HCT116 (cell line): ENCODE measurements around the gene MYO1B. TPM values are rescaled to one million over a fixed set of nuclear protein-coding genes. Genes with fewer than 3 reads are reported as not detected.
A peak's percentile ranks its signal among the peaks of the same experiment; 100 is the strongest.

Experiments
- ATAC-seq: fragments of 200-7000 bp; cut with Tn5 transposase; 2 replicates; pipeline ENCODE4 v1.9.1; 2020; ENCODE audit warnings: mild to moderate bottlenecking, moderate library complexity
- BruUV-seq: library from RNA; stranded (reverse); fragments of 400-500 nt; replicated peaks from 2 replicates; lab custom pipeline; 2021; lab: Mats Ljungman, UMichigan
- CTCF ChIA-PET: fragments of 300-600 bp; sonication (Branson Sonifier 250); formaldehyde crosslinking; loops from one replicate; lab custom pipeline; 2021; ENCODE audit warnings: antibody characterized with exemption; lab: Charles Lee
- POLR2A ChIA-PET: fragments of 300-600, 350-600 bp; sonication (Branson Sonifier 250); formaldehyde crosslinking; loops from one replicate; lab custom pipeline; 2021; ENCODE audit warnings: antibody characterized with exemption; lab: Charles Lee
- RAD21 ChIA-PET, 2 experiments: fragments of 300-600 bp; sonication (Branson Sonifier 250); formaldehyde crosslinking; loops; one replicate each; lab custom pipeline; 2023; ENCODE audit warnings: low total read pairs in 2 of 2; ENCODE audit not compliant: uncharacterized antibody in 2 of 2, unreplicated experiment in 2 of 2, low non-redundant PET in 1 of 2; lab: Charles Lee
- DNase-seq: peaks from one replicate; pipeline ENCODE4 v3.0.0-alpha.2; 2010; ENCODE audit warnings: low read depth, low spot score
- H2AFZ ChIP-seq: fragments of 200-600 bp; shearing (Covaris generic), sonication (generic); 2 replicates; pipeline ENCODE4 v1.6.1; 2017; ENCODE audit warnings: low read depth, mixed run types, mixed read lengths, antibody characterized with exemption, low read length; ENCODE audit not compliant: poor library complexity, severe bottlenecking
- H3K27ac ChIP-seq: 2 replicates; pipeline ENCODE4 v1.5.1; 2012; ENCODE audit warnings: low read depth, low read length
- H3K27me3 ChIP-seq: fragments of 200-600 bp; sonication (generic); 2 replicates; pipeline ENCODE4 v1.6.1; 2016; ENCODE audit warnings: mixed run types, low read length, mixed read lengths; ENCODE audit not compliant: insufficient read depth
- H3K36me3 ChIP-seq, 2 experiments: fragments of 200-500 bp in 1 of 2; fragments of 200-600 bp in 1 of 2; sonication (Bioruptor generic) in 1 of 2; sonication (generic) in 1 of 2; 2 replicates each; pipeline versions ENCODE4 v1.5.1 to v1.6.1; 2014 to 2016; ENCODE audit warnings: low read length in 2 of 2, inconsistent platforms in 1 of 2, mixed read lengths in 1 of 2, mixed run types in 1 of 2; ENCODE audit not compliant: insufficient read depth in 2 of 2, control insufficient read depth in 1 of 2
- H3K4me1 ChIP-seq, 2 experiments: fragments of 200-600 bp in 1 of 2; sonication (generic) in 1 of 2; 2 replicates each; pipeline versions ENCODE4 v1.5.1 to v1.6.1; 2012 to 2017; ENCODE audit warnings: low read length in 2 of 2, inconsistent platforms in 1 of 2, mild to moderate bottlenecking in 1 of 2, mixed read lengths in 1 of 2, mixed run types in 1 of 2, moderate library complexity in 1 of 2; ENCODE audit not compliant: insufficient read depth in 2 of 2, control insufficient read depth in 1 of 2
- H3K4me2 ChIP-seq: fragments of 200-600 bp; sonication (generic); 2 replicates; pipeline ENCODE4 v1.6.1; 2017; ENCODE audit warnings: mixed run types, low read length, mixed read lengths
- H3K4me3 ChIP-seq, 2 experiments: fragments of 200-600 bp in 1 of 2; sonication (generic) in 1 of 2; replicated peaks in 1 of 2; 2 replicates each; pipeline ENCODE4 v1.5.1; 2011 to 2016; ENCODE audit warnings: low read length in 2 of 2, control low read depth in 1 of 2, low read depth in 1 of 2, mild to moderate bottlenecking in 1 of 2, mixed read lengths in 1 of 2, mixed run types in 1 of 2
- H3K79me2 ChIP-seq: fragments of 200-600 bp; sonication (generic); 2 replicates; pipeline ENCODE4 v1.6.1; 2017; ENCODE audit warnings: mild to moderate bottlenecking, mixed run types, low read length, moderate library complexity, mixed read lengths; ENCODE audit not compliant: insufficient read depth
- H3K9ac ChIP-seq: fragments of 200-600 bp; sonication (generic); 2 replicates; pipeline ENCODE4 v1.6.1; 2016; ENCODE audit warnings: low read length, mixed read lengths
- H3K9me2 ChIP-seq: fragments of 200-600 bp; sonication (generic), shearing (Covaris generic); 2 replicates; pipeline ENCODE4 v1.6.1; 2017; ENCODE audit warnings: mixed run types, mild to moderate bottlenecking, moderate library complexity; ENCODE audit not compliant: insufficient read depth
- H3K9me3 ChIP-seq, 2 experiments: fragments of 200-500 bp in 1 of 2; fragments of 200-600 bp in 1 of 2; sonication (Bioruptor generic) in 1 of 2; sonication (generic) in 1 of 2; 2 replicates each; pipeline ENCODE4 v1.6.1; 2014 to 2017; ENCODE audit warnings: low read length in 2 of 2, mixed read lengths in 2 of 2, inconsistent platforms in 1 of 2, low read depth in 1 of 2, mild to moderate bottlenecking in 1 of 2, mixed run types in 1 of 2, moderate library complexity in 1 of 2; ENCODE audit not compliant: control insufficient read depth in 1 of 2, insufficient read depth in 1 of 2
- H4K20me1 ChIP-seq: fragments of 200-600 bp; sonication (generic), shearing (Covaris generic); 2 replicates; pipeline ENCODE4 v1.6.1; 2017; ENCODE audit warnings: mixed run types, mild to moderate bottlenecking, moderate library complexity; ENCODE audit not compliant: insufficient read depth
- CEBPB ChIP-seq: IDR thresholded peaks from 2 replicates; pipeline ENCODE4 v1.6.1; 2012; ENCODE audit warnings: low read depth
- EGR1 ChIP-seq: IDR thresholded peaks from 2 replicates; pipeline ENCODE4 v1.6.1; 2012; ENCODE audit warnings: low read depth
- ELF1 ChIP-seq: IDR thresholded peaks from 2 replicates; pipeline ENCODE4 v1.6.1; 2012; ENCODE audit warnings: low read depth, borderline replicate concordance
- EZH2 ChIP-seq: fragments of 200-600 bp; sonication (generic); IDR thresholded peaks from 2 replicates; pipeline ENCODE4 v1.6.1; 2017; ENCODE audit warnings: antibody characterized with exemption, mixed run types
- EZH2phosphoT487 ChIP-seq: fragments of 200-600 bp; IDR thresholded peaks from 2 replicates; pipeline ENCODE4 v1.6.1; 2018; ENCODE audit warnings: antibody characterized with exemption, borderline replicate concordance
- JUND ChIP-seq: IDR thresholded peaks from 2 replicates; pipeline ENCODE4 v1.6.1; 2012
- POLR2AphosphoS5 ChIP-seq: IDR thresholded peaks from 2 replicates; pipeline ENCODE4 v1.6.1; 2011; ENCODE audit warnings: mild to moderate bottlenecking, low read depth, low read length, moderate library complexity
- RAD21 ChIP-seq: IDR thresholded peaks from 2 replicates; pipeline ENCODE4 v1.6.1; 2012; ENCODE audit warnings: low read depth, mild to moderate bottlenecking
- REST ChIP-seq: IDR thresholded peaks from 2 replicates; pipeline ENCODE4 v1.6.1; 2012; ENCODE audit warnings: low read depth
- SIN3A ChIP-seq: IDR thresholded peaks from 2 replicates; pipeline ENCODE4 v1.6.1; 2012; ENCODE audit warnings: low read depth
- SRF ChIP-seq: IDR thresholded peaks from 2 replicates; pipeline ENCODE4 v1.6.1; 2012; ENCODE audit warnings: low read depth
- TCF7L2 ChIP-seq: IDR thresholded peaks from 2 replicates; pipeline ENCODE4 v1.7.0; 2011; ENCODE audit warnings: borderline replicate concordance, inconsistent platforms; ENCODE audit not compliant: insufficient read depth, insufficient read length; ENCODE audit errors: extremely low read depth
- YY1 ChIP-seq: IDR thresholded peaks from 2 replicates; pipeline ENCODE4 v1.6.1; 2011; ENCODE audit warnings: low read length, low read depth, moderate library complexity, mild to moderate bottlenecking; ENCODE audit not compliant: insufficient replicate concordance; ENCODE audit errors: extremely low read depth
- ZBTB33 ChIP-seq: IDR thresholded peaks from 2 replicates; pipeline ENCODE4 v1.6.1; 2011; ENCODE audit warnings: mild to moderate bottlenecking, low read length, moderate library complexity; ENCODE audit not compliant: insufficient replicate concordance; ENCODE audit errors: extremely low read depth
- ZFX ChIP-seq: fragments of 450-650 bp; IDR thresholded peaks from 2 replicates; pipeline ENCODE4 v1.6.1; 2017
- ZNF274 ChIP-seq: fragments of 200-500 bp; sonication (Bioruptor generic); IDR thresholded peaks from 2 replicates; pipeline ENCODE4 v1.6.1; 2014; ENCODE audit warnings: mild to moderate bottlenecking, low read depth, low read length, inconsistent platforms
- intact Hi-C: fragments of 100-400 bp; cut with micrococcal nuclease; formaldehyde crosslinking; loops from 2 replicates; pipeline ENCODE4 v1.10.0; 2022
- total RNA-seq: library from RNA; stranded (reverse); gene quantifications from one replicate; pipeline ENCODE4 v1.2.1, GENCODE V29; 2021; ENCODE audit not compliant: unreplicated experiment
- TF ChIP-seq, protein P1 (sequence below): IDR thresholded peaks from 2 replicates; pipeline ENCODE4 v1.6.1; 2012
- TF ChIP-seq, protein P2 (sequence below): IDR thresholded peaks from 2 replicates; pipeline ENCODE4 v1.6.1; 2012
- TF ChIP-seq, protein P3 (sequence below), 3 experiments: fragments of 200-600 bp in 1 of 3; sonication (generic) in 1 of 3; IDR thresholded peaks in 2 of 3; conservative IDR thresholded peaks in 1 of 3; 2 replicates each; pipeline ENCODE4 v1.5.1; 2012 to 2017; ENCODE audit warnings: low read depth in 2 of 3, low read length in 2 of 3, antibody characterized with exemption in 1 of 3, borderline replicate concordance in 1 of 3, control low read depth in 1 of 3, mild to moderate bottlenecking in 1 of 3, mixed read lengths in 1 of 3, mixed run types in 1 of 3, moderate library complexity in 1 of 3; ENCODE audit not compliant: insufficient read depth in 1 of 3

MYO1B gene
- total RNA-seq, 1 experiment from 2014 or later: 51.7 TPM

DNA sequence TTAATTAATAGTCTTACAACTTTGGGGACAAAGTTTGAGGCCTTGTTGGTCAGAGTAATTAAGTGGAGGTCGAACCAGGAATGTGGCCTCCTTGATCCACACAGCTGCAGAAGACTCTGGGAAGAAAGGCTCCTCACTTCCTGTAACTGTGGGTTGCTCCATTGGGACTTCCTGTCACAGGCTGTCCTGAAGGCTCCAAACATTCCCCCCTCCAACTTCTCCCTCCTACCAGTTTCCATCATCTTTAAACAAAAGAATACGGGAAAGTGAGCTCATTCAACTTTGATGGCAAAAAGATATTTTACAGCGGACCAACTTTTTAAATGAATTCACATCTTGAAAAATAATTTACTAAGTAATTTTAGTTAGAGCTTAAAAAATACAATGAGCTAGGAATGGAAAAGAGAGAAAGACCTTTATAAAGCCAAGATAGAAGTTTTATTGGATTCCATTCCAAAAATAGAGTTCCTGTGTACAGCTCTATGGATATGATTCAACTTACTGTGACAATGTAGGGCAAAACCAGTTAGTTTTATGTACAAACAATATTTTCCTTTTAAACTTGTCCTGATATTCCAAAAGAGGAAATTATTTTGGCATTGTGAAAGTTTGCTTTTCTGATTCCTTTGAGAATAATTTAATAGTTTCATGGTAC, 220.7 kb downstream of the MYO1B start:
- H3K4me2 ChIP-seq: no peak overlapping the region
- DNase-seq (no peak), ATAC-seq (no peak)
- no peaks in the 10 kb centered on the region for H3K9me2 ChIP-seq
- H3K9ac ChIP-seq: no peak overlapping the region
- peaks cover 0 to 3% of the 10 kb centered on the region in 2 experiments; a peak in 1 of 4 replicates for H3K4me1 ChIP-seq
- no peaks in the 10 kb centered on the region for H3K79me2 ChIP-seq
- no peak for TF ChIP-seq EZH2phosphoT487
- TF ChIP-seq, protein P1, sequence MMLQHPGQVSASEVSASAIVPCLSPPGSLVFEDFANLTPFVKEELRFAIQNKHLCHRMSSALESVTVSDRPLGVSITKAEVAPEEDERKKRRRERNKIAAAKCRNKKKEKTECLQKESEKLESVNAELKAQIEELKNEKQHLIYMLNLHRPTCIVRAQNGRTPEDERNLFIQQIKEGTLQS: no peak
- no peak for TF ChIP-seq CEBPB
- TF ChIP-seq JUND: no peak
- no peak for TF ChIP-seq ZNF274
- TF ChIP-seq, protein P2, sequence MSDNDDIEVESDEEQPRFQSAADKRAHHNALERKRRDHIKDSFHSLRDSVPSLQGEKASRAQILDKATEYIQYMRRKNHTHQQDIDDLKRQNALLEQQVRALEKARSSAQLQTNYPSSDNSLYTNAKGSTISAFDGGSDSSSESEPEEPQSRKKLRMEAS: no peak
- TF ChIP-seq REST: no peak
- TF ChIP-seq EGR1: no peak
- no peak for TF ChIP-seq TCF7L2
- no peak for TF ChIP-seq YY1
- no peak for TF ChIP-seq RAD21
- TF ChIP-seq SIN3A: no peak
- TF ChIP-seq, protein P3, sequence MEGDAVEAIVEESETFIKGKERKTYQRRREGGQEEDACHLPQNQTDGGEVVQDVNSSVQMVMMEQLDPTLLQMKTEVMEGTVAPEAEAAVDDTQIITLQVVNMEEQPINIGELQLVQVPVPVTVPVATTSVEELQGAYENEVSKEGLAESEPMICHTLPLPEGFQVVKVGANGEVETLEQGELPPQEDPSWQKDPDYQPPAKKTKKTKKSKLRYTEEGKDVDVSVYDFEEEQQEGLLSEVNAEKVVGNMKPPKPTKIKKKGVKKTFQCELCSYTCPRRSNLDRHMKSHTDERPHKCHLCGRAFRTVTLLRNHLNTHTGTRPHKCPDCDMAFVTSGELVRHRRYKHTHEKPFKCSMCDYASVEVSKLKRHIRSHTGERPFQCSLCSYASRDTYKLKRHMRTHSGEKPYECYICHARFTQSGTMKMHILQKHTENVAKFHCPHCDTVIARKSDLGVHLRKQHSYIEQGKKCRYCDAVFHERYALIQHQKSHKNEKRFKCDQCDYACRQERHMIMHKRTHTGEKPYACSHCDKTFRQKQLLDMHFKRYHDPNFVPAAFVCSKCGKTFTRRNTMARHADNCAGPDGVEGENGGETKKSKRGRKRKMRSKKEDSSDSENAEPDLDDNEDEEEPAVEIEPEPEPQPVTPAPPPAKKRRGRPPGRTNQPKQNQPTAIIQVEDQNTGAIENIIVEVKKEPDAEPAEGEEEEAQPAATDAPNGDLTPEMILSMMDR (IDR thresholded peaks at IDR 0.05 in 2 of 3, conservative IDR thresholded peaks at IDR 0.05 in 1 of 3; ENCODE audit: borderline replicate concordance in 1 of 3, insufficient read depth in 1 of 3, low read depth in 2 of 3, low read length in 2 of 3): no peak
- TF ChIP-seq ELF1: no peak
- TF ChIP-seq ZBTB33: no peak
- no peak for TF ChIP-seq POLR2AphosphoS5
- TF ChIP-seq ZFX: no peak
- no peak for TF ChIP-seq EZH2
- TF ChIP-seq SRF: no peak
- H3K27me3 ChIP-seq: no peaks in the 10 kb centered on the region
- ChIA-PET RAD21 (no interaction called here), POLR2A (no interaction called here), CTCF (no interaction called here)
- no peaks in the 10 kb centered on the region for H3K36me3 ChIP-seq
- no peaks in the 10 kb centered on the region for H3K9me3 ChIP-seq
- H3K27ac ChIP-seq: no peak overlapping the region
- peak overlapping the region; percentile 75 for H2AFZ ChIP-seq
- no peak overlapping the region for H3K4me3 ChIP-seq
- BruUV-seq: no TSS peak
- H4K20me1 ChIP-seq: no peaks in the 10 kb centered on the region
- intact Hi-C loops: no loop called here
